GM03348 (cell line): ENCODE measurements around the gene SLC6A3.
"Not testable (repeated sequence)": the region's sequence is repeated elsewhere in the genome, so short reads cannot be mapped to it uniquely, and the experiment has no call there.

Source experiments
- DNase-seq: peaks from one replicate; pipeline ENCODE4 v3.0.0; 2012; ENCODE audit warnings: low spot score

The SLC6A3 gene

GRCh38 chr5:1463326-1464095 lies 18.3 kb upstream of the SLC6A3 start:
- no peak for DNase-seq

- DNase-seq: no peak
Measured at GRCh38 chr5:1462358-1462757, 17.1 kb upstream of the SLC6A3 start.

GRCh38 chr5:1461396-1461795 lies 16.2 kb upstream of the SLC6A3 start:
- DNase-seq: no peak

GRCh38 chr5:1460054-1460682 lies 14.9 kb upstream of the SLC6A3 start:
- DNase-seq: no peak

GRCh38 chr5:1459435-1459834 lies 14.2 kb upstream of the SLC6A3 start:
- DNase-seq: not testable (repeated sequence)

- DNase-seq: not testable (repeated sequence)
Measured at GRCh38 chr5:1456110-1456881, 11.1 kb upstream of the SLC6A3 start.

- DNase-seq: no peak
Measured at GRCh38 chr5:1453613-1454012, 8.4 kb upstream of the SLC6A3 start.

GRCh38 chr5:1449081-1449630 lies 3.9 kb upstream of the SLC6A3 start:
- DNase-seq: no peak

- no peak for DNase-seq
Measured at GRCh38 chr5:1448511-1449011, 3.3 kb upstream of the SLC6A3 start.

GRCh38 chr5:1447671-1448361 lies 2.6 kb upstream of the SLC6A3 start:
- DNase-seq: no peak

- DNase-seq: no peak
Measured at GRCh38 chr5:1446602-1447343, 1.5 kb upstream of the SLC6A3 start.

GRCh38 chr5:1445689-1446601 lies 705 bp upstream of the SLC6A3 start:
- peak; percentile 42 for DNase-seq

GRCh38 chr5:1444361-1445189 lies 665 bp downstream of the SLC6A3 start:
- no peak for DNase-seq

- no peak for DNase-seq
Measured at GRCh38 chr5:1443991-1444360, 1.3 kb downstream of the SLC6A3 start.

- DNase-seq: no peak
Measured at GRCh38 chr5:1443171-1443570, 2.1 kb downstream of the SLC6A3 start.

- DNase-seq: no peak
Measured at GRCh38 chr5:1442222-1443145, 2.8 kb downstream of the SLC6A3 start.

- no peak for DNase-seq
Measured at GRCh38 chr5:1441166-1441865, 3.9 kb downstream of the SLC6A3 start.
